GM18909 (cell line): Measurements from ENCODE around the gene TNPO3.

Source experiments
- ATAC-seq: cut with Tn5 transposase; IDR thresholded peaks from one replicate; pipeline ENCODE4 v1.9.1; 2021; ENCODE audit warnings: mild to moderate bottlenecking; ENCODE audit not compliant: unreplicated experiment, poor library complexity

The TNPO3 gene

GRCh38 chr7:129054438-129055293 is at the start of gene TNPO3:
TNPO3 (minus strand) TSS chr7:129055111; CDS start chr7:129054770, 341 bp downstream.
- peak; percentile 89 for ATAC-seq

DNA sequence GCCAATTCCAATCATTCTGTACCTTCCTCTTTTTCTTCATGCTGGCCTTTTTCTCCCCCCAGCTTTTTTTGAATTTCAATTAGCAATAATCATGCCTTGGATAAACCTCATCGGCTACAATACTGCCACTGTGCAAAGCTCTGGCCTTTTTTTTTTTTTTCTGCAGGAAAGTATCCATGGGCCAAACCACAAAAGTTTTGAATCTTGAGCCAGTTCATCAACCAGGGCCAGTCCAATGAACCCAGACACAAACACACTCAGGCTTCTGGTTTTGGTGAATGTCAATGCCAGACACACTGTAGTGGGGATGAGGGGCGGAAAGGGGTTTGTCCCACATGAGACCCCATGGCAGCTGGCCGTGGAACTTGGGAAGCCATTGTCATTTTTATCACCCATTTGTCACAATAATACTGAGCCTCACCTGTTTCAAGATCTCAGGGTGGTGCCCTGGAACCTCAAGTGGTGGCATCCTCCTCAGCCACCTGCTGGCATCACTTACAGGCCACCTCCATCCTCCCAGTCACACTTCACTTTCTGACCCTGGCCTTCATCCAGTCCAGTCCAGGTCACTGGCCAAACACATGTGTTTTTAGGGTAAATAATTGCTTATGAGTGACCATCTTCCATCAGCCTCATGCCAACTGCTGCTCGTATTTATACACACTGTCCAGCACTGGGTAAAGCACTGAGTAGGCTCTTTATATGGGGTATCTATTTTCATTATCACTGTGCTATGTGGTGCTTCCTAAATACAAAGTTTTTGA is 48.8 kb upstream of the TNPO3 start:
- no peak for ATAC-seq

DNA sequence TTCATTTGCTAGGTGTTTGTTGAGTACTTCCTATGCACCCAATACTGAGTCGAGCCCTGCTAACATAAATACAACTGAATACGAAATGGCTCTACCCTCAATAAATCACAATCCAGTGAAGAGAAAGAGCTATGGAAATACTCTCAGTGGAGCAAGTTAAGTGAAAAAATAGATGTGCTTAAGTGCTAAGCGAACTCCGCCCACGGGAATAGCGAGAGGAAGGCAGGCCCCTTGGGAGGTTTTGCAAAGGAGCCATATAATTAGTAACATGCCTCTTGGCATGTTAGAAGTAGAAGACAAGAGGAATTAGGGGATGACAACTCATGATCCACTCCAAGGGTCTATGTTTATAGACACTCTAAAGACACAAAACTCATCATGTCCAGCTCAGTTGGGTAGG is 46.8 kb upstream of the TNPO3 start:
- no peak for ATAC-seq

- ATAC-seq, result no peak
Measured at GRCh38 chr7:129100827-129101166, 45.9 kb upstream of the TNPO3 start.

DNA sequence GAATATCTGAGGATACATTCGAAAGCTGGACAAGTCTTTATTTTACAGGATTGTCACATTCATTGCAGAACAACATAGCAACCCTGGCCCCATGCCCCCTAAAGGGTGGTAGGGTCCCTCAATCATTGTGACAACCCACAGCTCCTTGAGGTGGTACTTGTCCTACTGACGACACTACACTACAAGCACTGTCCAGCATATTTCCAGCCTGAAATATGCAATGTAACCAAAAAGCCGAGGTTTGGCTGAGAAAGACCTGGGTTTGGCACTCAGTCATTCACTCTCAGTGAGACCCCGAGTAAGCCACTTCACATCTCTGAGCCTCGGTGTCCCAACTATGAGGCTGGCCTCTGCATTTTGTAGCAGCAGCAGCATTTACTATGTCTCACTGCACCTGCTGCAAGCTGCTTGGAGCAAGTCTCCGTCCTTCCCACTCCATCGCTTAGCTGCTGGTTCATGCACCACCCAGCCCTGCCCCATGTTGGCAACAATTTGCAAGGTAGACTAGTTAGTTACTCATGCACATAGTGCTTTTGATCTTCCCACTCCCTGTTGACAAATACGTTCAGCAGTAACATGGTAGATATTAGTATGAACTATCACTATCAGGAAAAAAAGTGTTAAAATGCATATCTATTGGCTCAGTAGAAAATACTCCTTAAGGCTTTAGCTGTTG is 43.6 kb upstream of the TNPO3 start:
- no peak for ATAC-seq

DNA sequence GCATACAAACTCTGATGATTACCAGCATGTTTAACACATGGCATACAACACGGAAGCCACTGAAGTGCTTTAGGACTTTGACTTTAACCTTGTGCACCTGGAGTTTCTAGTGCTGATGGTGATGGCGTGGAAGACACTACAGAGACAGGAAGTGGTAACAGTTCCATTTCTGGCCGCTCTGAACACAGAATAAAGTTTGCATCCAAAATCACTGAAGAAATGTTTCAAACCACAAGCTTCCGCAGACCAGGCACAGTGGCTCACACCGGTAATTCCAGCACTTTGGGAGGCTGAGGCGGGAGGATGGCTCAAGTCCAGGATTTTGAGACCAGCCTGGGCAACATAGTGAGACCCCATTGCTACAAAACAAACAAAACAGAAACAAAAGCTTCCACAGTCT is 40.3 kb upstream of the TNPO3 start:
- ATAC-seq, result peak; percentile 83

- no peak for ATAC-seq
Measured at GRCh38 chr7:129094501-129094900, 39.6 kb upstream of the TNPO3 start.

GRCh38 chr7:129093867-129094456 is 39.1 kb upstream of the TNPO3 start:
- no peak for ATAC-seq

- peak; percentile 49 for ATAC-seq
Measured at GRCh38 chr7:129091484-129092002, 36.6 kb upstream of the TNPO3 start.

DNA sequence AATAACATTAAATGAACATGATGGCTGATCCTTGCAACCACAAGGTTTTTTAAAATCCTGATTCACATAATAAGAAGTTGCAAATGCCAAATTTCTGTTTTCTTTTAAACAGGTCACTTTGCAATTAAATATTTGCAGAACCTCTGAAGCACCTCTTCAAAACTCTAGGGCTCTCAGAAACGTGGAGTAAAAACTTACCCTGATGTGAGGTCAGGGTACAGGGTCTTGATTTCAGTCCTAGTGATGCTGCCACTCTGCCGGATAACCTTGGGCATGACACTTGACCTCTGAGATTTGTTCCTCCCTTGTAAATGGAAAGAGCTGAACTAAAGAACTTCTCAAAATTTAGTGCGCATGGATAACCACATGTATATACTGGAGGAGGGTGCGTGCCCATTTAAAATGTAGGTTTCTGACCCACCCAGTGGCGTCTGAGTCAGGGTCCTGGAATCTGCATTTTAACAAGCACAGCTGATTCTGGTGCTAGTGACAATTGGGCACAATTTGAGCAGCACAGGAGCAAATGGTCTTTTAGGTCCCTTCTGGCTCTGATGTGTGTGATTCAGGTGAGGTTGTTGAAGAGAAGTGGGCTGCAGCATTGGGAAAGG is 35.5 kb upstream of the TNPO3 start:
- no peak for ATAC-seq

DNA sequence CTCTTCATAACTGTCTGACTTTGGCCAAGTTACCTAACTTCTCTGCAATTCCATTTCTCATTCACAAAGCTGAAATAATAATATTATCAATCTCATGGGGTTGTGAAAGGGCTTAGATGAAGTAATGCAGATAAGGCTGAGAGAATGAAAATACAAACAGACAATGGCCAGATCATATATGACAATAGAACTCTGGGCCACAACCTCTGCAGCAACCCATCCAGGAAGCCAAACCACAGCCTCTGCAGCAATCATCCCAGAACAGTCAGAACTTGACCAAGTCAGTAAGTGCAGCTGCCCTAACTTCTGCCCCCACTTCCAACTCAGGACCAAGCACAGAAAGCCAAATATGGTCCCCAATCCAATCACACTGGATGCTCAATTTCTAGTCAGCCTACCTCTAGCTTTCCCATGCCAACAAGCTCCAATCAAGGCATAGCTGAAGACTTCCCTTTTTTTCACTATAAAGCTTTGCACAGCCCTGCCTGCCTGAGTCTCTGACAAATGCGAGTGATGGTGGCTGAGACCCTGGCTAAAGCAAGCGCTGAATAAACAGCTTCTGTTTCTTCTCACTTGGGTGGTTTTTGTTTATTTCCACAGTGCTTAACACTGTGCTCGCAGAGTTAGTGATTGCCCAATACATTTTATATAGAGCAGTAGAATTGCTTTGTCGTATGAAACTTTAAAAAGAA is 34.8 kb upstream of the TNPO3 start:
- peak; percentile 80 for ATAC-seq

DNA sequence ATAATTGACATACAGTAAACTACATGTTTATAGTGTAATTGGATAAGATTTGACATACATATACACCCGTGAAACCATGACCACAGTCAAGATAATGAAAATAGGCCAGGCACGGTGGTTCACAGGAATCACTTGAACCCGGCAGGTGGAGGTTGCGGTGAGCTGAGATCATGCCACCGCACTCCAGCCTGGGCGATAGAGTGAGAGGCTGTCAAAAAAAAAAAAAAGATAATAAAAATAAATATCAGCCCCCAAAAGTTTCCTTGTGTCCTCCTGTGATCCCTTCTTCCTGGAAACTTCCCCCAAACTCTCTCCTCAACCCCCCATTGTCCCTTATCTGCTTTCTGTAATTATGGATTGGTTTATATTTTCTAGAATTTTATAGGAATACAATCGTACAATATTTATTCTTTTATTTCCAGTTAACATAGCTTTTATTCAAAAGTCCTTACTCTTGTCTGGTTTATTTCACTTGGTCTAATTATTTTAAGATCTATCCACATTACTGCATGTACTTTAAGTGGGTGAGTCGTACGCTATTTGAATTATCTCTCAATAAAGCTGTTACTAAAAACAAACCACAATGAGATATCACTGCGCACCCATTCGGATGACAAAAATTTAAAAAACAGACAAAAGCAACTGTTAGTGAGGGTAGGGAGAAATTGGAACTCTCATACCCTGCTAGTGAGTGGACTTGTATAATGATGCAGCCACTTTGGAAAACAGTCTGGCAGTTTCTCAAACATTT is 30.1 kb upstream of the TNPO3 start:
- ATAC-seq, result no peak

- no peak for ATAC-seq
Measured at GRCh38 chr7:129083525-129083924, 28.6 kb upstream of the TNPO3 start.

- no peak for ATAC-seq
Measured at GRCh38 chr7:129078455-129078854, 23.5 kb upstream of the TNPO3 start.

DNA sequence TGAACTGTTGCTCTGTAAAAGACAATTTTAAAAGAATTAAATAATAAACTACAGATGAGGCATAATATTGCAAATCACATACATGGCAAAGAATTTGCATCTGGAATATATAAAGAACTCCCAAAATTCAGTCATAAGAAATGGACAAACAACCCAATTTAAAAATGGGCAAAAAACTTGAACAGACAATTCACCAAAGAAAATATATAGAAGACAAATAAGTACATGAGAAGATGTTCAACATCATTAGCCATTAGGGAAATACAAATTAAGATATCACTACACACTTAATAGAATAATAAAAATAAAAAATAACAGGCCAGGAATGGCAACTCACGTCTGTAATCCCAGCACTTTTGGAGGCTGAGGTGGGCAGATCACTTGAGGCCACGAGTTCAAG is 22.0 kb upstream of the TNPO3 start:
- no peak for ATAC-seq

DNA sequence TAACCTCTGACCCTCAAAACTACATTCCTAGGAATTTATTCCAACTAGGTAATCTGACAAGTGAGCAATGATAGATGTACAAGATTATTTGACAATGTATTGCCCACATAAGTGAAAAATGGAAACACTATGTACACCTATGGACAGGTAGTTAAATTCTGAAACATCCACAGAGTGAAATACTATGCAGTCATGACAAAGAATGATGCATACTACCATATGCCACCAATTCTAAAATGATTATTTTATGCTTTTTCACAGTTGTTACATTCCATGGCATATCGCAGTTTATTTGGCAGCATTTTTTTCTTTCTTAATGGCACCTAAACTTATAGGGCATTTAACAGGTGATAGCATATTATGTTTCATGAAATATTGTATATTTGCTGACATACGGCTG is 20.1 kb upstream of the TNPO3 start:
- no peak for ATAC-seq

GRCh38 chr7:129074361-129074871 is 19.5 kb upstream of the TNPO3 start:
- no peak for ATAC-seq

DNA sequence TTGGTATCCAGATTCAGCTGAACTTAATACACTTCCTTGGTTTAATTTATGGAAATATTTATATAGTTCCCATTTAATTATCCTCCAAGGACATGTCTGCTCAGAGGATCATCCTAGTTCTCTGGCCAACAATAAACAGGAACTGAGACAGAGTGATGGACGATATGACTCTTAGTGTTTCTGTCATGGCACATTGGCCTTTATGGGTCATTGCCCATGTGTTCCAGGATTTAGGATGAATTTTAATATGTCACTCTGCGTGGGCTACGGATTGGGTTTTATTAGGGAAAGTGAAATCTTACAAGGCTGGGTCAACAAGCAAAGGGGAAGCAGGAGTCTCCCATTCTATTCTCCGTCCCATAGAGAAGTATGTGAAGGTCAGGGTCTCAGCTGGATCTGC is 18.8 kb upstream of the TNPO3 start:
- no peak for ATAC-seq

DNA sequence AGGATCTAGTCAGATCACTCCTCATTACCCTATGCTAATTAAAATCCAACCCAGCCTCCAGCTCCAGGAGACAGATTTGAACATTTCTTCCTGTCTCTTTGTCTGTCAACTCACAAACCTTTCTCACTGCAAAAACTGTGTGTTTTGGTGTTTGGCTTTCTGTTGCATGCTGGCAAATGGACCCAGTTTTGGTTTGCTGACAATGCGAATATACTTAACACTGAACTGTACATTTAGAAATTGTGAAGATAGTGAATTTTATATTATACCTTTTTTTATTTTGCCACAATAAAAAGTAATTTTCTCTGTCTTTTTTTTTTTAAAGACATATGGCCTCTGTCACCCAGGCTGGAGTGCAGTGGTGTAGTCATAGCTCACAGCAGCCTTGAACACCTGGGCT is 18.3 kb upstream of the TNPO3 start:
- ATAC-seq, result no peak
